HCT116 (cell line): Measurements from ENCODE around the gene SDCCAG8. TPM values are rescaled to one million over a fixed set of nuclear protein-coding genes. Genes with fewer than 3 reads are reported as not detected.

Experiments
- ATAC-seq: fragments of 200-7000 bp; cut with Tn5 transposase; 2 replicates; pipeline ENCODE4 v1.9.1; 2020; ENCODE audit warnings: mild to moderate bottlenecking, moderate library complexity
- BruUV-seq: library from RNA; stranded (reverse); fragments of 400-500 nt; replicated peaks from 2 replicates; lab custom pipeline; 2021; lab: Mats Ljungman, UMichigan
- CTCF ChIA-PET: fragments of 300-600 bp; sonication (Branson Sonifier 250); formaldehyde crosslinking; loops from one replicate; lab custom pipeline; 2021; ENCODE audit warnings: antibody characterized with exemption; lab: Charles Lee
- POLR2A ChIA-PET: fragments of 300-600, 350-600 bp; sonication (Branson Sonifier 250); formaldehyde crosslinking; loops from one replicate; lab custom pipeline; 2021; ENCODE audit warnings: antibody characterized with exemption; lab: Charles Lee
- RAD21 ChIA-PET, 2 experiments: fragments of 300-600 bp; sonication (Branson Sonifier 250); formaldehyde crosslinking; loops; one replicate each; lab custom pipeline; 2023; ENCODE audit warnings: low total read pairs in 2 of 2; ENCODE audit not compliant: uncharacterized antibody in 2 of 2, unreplicated experiment in 2 of 2, low non-redundant PET in 1 of 2; lab: Charles Lee
- DNase-seq: peaks from one replicate; pipeline ENCODE4 v3.0.0-alpha.2; 2010; ENCODE audit warnings: low read depth, low spot score
- H2AFZ ChIP-seq: fragments of 200-600 bp; shearing (Covaris generic), sonication (generic); 2 replicates; pipeline ENCODE4 v1.6.1; 2017; ENCODE audit warnings: low read depth, mixed run types, mixed read lengths, antibody characterized with exemption, low read length; ENCODE audit not compliant: poor library complexity, severe bottlenecking
- H3K27ac ChIP-seq: 2 replicates; pipeline ENCODE4 v1.5.1; 2012; ENCODE audit warnings: low read depth, low read length
- H3K27me3 ChIP-seq: fragments of 200-600 bp; sonication (generic); 2 replicates; pipeline ENCODE4 v1.6.1; 2016; ENCODE audit warnings: mixed run types, low read length, mixed read lengths; ENCODE audit not compliant: insufficient read depth
- H3K36me3 ChIP-seq, 2 experiments: fragments of 200-500 bp in 1 of 2; fragments of 200-600 bp in 1 of 2; sonication (Bioruptor generic) in 1 of 2; sonication (generic) in 1 of 2; 2 replicates each; pipeline versions ENCODE4 v1.5.1 to v1.6.1; 2014 to 2016; ENCODE audit warnings: low read length in 2 of 2, inconsistent platforms in 1 of 2, mixed read lengths in 1 of 2, mixed run types in 1 of 2; ENCODE audit not compliant: insufficient read depth in 2 of 2, control insufficient read depth in 1 of 2
- H3K4me1 ChIP-seq, 2 experiments: fragments of 200-600 bp in 1 of 2; sonication (generic) in 1 of 2; 2 replicates each; pipeline versions ENCODE4 v1.5.1 to v1.6.1; 2012 to 2017; ENCODE audit warnings: low read length in 2 of 2, inconsistent platforms in 1 of 2, mild to moderate bottlenecking in 1 of 2, mixed read lengths in 1 of 2, mixed run types in 1 of 2, moderate library complexity in 1 of 2; ENCODE audit not compliant: insufficient read depth in 2 of 2, control insufficient read depth in 1 of 2
- H3K4me2 ChIP-seq: fragments of 200-600 bp; sonication (generic); 2 replicates; pipeline ENCODE4 v1.6.1; 2017; ENCODE audit warnings: mixed run types, low read length, mixed read lengths
- H3K4me3 ChIP-seq, 2 experiments: fragments of 200-600 bp in 1 of 2; sonication (generic) in 1 of 2; replicated peaks in 1 of 2; 2 replicates each; pipeline ENCODE4 v1.5.1; 2011 to 2016; ENCODE audit warnings: low read length in 2 of 2, control low read depth in 1 of 2, low read depth in 1 of 2, mild to moderate bottlenecking in 1 of 2, mixed read lengths in 1 of 2, mixed run types in 1 of 2
- H3K79me2 ChIP-seq: fragments of 200-600 bp; sonication (generic); 2 replicates; pipeline ENCODE4 v1.6.1; 2017; ENCODE audit warnings: mild to moderate bottlenecking, mixed run types, low read length, moderate library complexity, mixed read lengths; ENCODE audit not compliant: insufficient read depth
- H3K9ac ChIP-seq: fragments of 200-600 bp; sonication (generic); 2 replicates; pipeline ENCODE4 v1.6.1; 2016; ENCODE audit warnings: low read length, mixed read lengths
- H3K9me2 ChIP-seq: fragments of 200-600 bp; sonication (generic), shearing (Covaris generic); 2 replicates; pipeline ENCODE4 v1.6.1; 2017; ENCODE audit warnings: mixed run types, mild to moderate bottlenecking, moderate library complexity; ENCODE audit not compliant: insufficient read depth
- H3K9me3 ChIP-seq, 2 experiments: fragments of 200-500 bp in 1 of 2; fragments of 200-600 bp in 1 of 2; sonication (Bioruptor generic) in 1 of 2; sonication (generic) in 1 of 2; 2 replicates each; pipeline ENCODE4 v1.6.1; 2014 to 2017; ENCODE audit warnings: low read length in 2 of 2, mixed read lengths in 2 of 2, inconsistent platforms in 1 of 2, low read depth in 1 of 2, mild to moderate bottlenecking in 1 of 2, mixed run types in 1 of 2, moderate library complexity in 1 of 2; ENCODE audit not compliant: control insufficient read depth in 1 of 2, insufficient read depth in 1 of 2
- H4K20me1 ChIP-seq: fragments of 200-600 bp; sonication (generic), shearing (Covaris generic); 2 replicates; pipeline ENCODE4 v1.6.1; 2017; ENCODE audit warnings: mixed run types, mild to moderate bottlenecking, moderate library complexity; ENCODE audit not compliant: insufficient read depth
- CBX3 ChIP-seq: IDR thresholded peaks from 2 replicates; pipeline ENCODE4 v1.6.1; 2012; ENCODE audit warnings: low read depth
- EGR1 ChIP-seq: IDR thresholded peaks from 2 replicates; pipeline ENCODE4 v1.6.1; 2012; ENCODE audit warnings: low read depth
- ELF1 ChIP-seq: IDR thresholded peaks from 2 replicates; pipeline ENCODE4 v1.6.1; 2012; ENCODE audit warnings: low read depth, borderline replicate concordance
- FOSL1 ChIP-seq: IDR thresholded peaks from 2 replicates; pipeline ENCODE4 v1.6.1; 2012; ENCODE audit warnings: low read depth
- MAX ChIP-seq: IDR thresholded peaks from 2 replicates; pipeline ENCODE4 v1.6.1; 2012
- RAD21 ChIP-seq: IDR thresholded peaks from 2 replicates; pipeline ENCODE4 v1.6.1; 2012; ENCODE audit warnings: low read depth, mild to moderate bottlenecking
- SIN3A ChIP-seq: IDR thresholded peaks from 2 replicates; pipeline ENCODE4 v1.6.1; 2012; ENCODE audit warnings: low read depth
- SP1 ChIP-seq: IDR thresholded peaks from 2 replicates; pipeline ENCODE4 v1.6.1; 2012; ENCODE audit warnings: low read depth
- TCF7L2 ChIP-seq: IDR thresholded peaks from 2 replicates; pipeline ENCODE4 v1.7.0; 2011; ENCODE audit warnings: borderline replicate concordance, inconsistent platforms; ENCODE audit not compliant: insufficient read depth, insufficient read length; ENCODE audit errors: extremely low read depth
- intact Hi-C: fragments of 100-400 bp; cut with micrococcal nuclease; formaldehyde crosslinking; loops from 2 replicates; pipeline ENCODE4 v1.10.0; 2022
- total RNA-seq: library from RNA; stranded (reverse); gene quantifications from one replicate; pipeline ENCODE4 v1.2.1, GENCODE V29; 2021; ENCODE audit not compliant: unreplicated experiment
- TF ChIP-seq, protein P1 (sequence below): IDR thresholded peaks from 2 replicates; pipeline ENCODE4 v1.6.1; 2012
- TF ChIP-seq, protein P2 (sequence below), 3 experiments: fragments of 200-600 bp in 1 of 3; sonication (generic) in 1 of 3; IDR thresholded peaks in 2 of 3; conservative IDR thresholded peaks in 1 of 3; 2 replicates each; pipeline ENCODE4 v1.5.1; 2012 to 2017; ENCODE audit warnings: low read depth in 2 of 3, low read length in 2 of 3, antibody characterized with exemption in 1 of 3, borderline replicate concordance in 1 of 3, control low read depth in 1 of 3, mild to moderate bottlenecking in 1 of 3, mixed read lengths in 1 of 3, mixed run types in 1 of 3, moderate library complexity in 1 of 3; ENCODE audit not compliant: insufficient read depth in 1 of 3

The SDCCAG8 gene
- total RNA-seq, 1 experiment from 2014 or later, result 38.2 TPM

DNA sequence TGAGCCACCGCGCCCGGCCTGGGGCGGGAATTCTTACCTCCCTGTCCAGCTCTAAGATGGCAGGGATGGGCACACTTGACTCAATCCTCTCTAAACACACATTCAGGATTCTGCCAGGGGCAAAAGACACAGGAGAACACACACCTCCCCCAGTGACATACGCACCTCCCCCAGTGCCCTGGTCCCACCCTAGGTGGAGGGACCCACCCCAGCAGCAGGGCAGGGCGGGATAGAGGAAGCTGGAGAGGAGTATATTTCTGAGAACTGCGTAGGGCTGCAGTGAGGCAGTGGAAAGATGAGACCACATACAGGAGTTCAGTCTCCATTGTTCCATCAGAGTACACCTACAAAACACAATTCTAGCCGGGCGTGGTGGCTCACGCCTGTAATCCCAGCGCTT is 92.5 kb downstream of the SDCCAG8 start:
- ChIA-PET RAD21 (no interaction called here), POLR2A (no interaction called here), CTCF (no interaction called here)
- Histone ChIP-seq H3K4me2 (no peak overlapping the region), H3K9me2 (no peaks in the 10 kb centered on the region), H3K79me2 (no peaks in the 10 kb centered on the region), H3K9me3 (no peaks in the 10 kb centered on the region), H3K27ac (no peak overlapping the region), H2AFZ (no peak overlapping the region), H3K27me3 (no peaks in the 10 kb centered on the region), H3K36me3 (no peaks in the 10 kb centered on the region), H3K4me1 (no peaks in the 10 kb centered on the region), H3K9ac (no peak overlapping the region), H4K20me1 (no peaks in the 10 kb centered on the region), H3K4me3 (no peak overlapping the region)
- TF ChIP-seq SP1, result no peak
- no peak for TF ChIP-seq TCF7L2
- TF ChIP-seq, protein P1, sequence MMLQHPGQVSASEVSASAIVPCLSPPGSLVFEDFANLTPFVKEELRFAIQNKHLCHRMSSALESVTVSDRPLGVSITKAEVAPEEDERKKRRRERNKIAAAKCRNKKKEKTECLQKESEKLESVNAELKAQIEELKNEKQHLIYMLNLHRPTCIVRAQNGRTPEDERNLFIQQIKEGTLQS, result no peak
- no peak for TF ChIP-seq MAX
- ATAC-seq (no peak), DNase-seq (no peak)
- BruUV-seq, result no TSS peak
- intact Hi-C loops, result loop anchor here (10.0 kb wide), 1 partner anchor 696 kb away; no protein-coding TSS in a partner anchor

- RAD21 ChIA-PET, result no interaction called here
- no peaks in the 10 kb centered on the region for H3K36me3 ChIP-seq
- H4K20me1 ChIP-seq, result no peaks in the 10 kb centered on the region
- ATAC-seq (no peak), DNase-seq (no peak)
- no peak overlapping the region for H2AFZ ChIP-seq
- H3K9me3 ChIP-seq, result no peaks in the 10 kb centered on the region
- H3K9me2 ChIP-seq, result no peaks in the 10 kb centered on the region
- TF ChIP-seq CBX3 (no peak), TCF7L2 (no peak), EGR1 (no peak), FOSL1 (no peak), RAD21 (no peak), SIN3A (no peak), ELF1 (no peak)
- TF ChIP-seq, protein P2, sequence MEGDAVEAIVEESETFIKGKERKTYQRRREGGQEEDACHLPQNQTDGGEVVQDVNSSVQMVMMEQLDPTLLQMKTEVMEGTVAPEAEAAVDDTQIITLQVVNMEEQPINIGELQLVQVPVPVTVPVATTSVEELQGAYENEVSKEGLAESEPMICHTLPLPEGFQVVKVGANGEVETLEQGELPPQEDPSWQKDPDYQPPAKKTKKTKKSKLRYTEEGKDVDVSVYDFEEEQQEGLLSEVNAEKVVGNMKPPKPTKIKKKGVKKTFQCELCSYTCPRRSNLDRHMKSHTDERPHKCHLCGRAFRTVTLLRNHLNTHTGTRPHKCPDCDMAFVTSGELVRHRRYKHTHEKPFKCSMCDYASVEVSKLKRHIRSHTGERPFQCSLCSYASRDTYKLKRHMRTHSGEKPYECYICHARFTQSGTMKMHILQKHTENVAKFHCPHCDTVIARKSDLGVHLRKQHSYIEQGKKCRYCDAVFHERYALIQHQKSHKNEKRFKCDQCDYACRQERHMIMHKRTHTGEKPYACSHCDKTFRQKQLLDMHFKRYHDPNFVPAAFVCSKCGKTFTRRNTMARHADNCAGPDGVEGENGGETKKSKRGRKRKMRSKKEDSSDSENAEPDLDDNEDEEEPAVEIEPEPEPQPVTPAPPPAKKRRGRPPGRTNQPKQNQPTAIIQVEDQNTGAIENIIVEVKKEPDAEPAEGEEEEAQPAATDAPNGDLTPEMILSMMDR (IDR thresholded peaks at IDR 0.05 in 2 of 3, conservative IDR thresholded peaks at IDR 0.05 in 1 of 3; ENCODE audit: borderline replicate concordance in 1 of 3, insufficient read depth in 1 of 3, low read depth in 2 of 3, low read length in 2 of 3), result no peak
- no peak overlapping the region for H3K4me3 ChIP-seq
- no peak overlapping the region for H3K4me2 ChIP-seq
- BruUV-seq, result no TSS peak
- no peaks in the 10 kb centered on the region for H3K4me1 ChIP-seq
- H3K9ac ChIP-seq, result no peak overlapping the region
- CTCF ChIA-PET, result no interaction called here
- H3K27me3 ChIP-seq, result no peaks in the 10 kb centered on the region
- no peak overlapping the region for H3K27ac ChIP-seq
- POLR2A ChIA-PET, result no interaction called here
- no peaks in the 10 kb centered on the region for H3K79me2 ChIP-seq
- intact Hi-C loops, result loop anchor here (10.0 kb wide), 1 partner anchor 696 kb away; no protein-coding TSS in a partner anchor
These were observed 93.3 kb downstream of the SDCCAG8 start for GRCh38 chr1:243349128-243349527.
